Prostate gland (tissue), 2 donors: ENCODE measurements around the gene SLCO4A1.

Source experiments
- POLR2A ChIP-seq: fragments of 450-650 bp; IDR thresholded peaks from one replicate; pipeline ENCODE4 v1.6.1; 2016; ENCODE audit warnings: antibody characterized with exemption, mild to moderate bottlenecking
- TF ChIP-seq, protein P1 (sequence below), 4 experiments: fragments of 200-600 bp in 2 of 4; fragments of 450-650 bp in 2 of 4; sonication (generic) in 2 of 4; IDR thresholded peaks; 1 replicate in 3 of 4; 2 replicates in 1 of 4; pipeline ENCODE4 v1.5.1; 2016 to 2019; ENCODE audit warnings: antibody characterized with exemption in 4 of 4, mild to moderate bottlenecking in 2 of 4, moderate library complexity in 2 of 4

- TF ChIP-seq, protein P1, sequence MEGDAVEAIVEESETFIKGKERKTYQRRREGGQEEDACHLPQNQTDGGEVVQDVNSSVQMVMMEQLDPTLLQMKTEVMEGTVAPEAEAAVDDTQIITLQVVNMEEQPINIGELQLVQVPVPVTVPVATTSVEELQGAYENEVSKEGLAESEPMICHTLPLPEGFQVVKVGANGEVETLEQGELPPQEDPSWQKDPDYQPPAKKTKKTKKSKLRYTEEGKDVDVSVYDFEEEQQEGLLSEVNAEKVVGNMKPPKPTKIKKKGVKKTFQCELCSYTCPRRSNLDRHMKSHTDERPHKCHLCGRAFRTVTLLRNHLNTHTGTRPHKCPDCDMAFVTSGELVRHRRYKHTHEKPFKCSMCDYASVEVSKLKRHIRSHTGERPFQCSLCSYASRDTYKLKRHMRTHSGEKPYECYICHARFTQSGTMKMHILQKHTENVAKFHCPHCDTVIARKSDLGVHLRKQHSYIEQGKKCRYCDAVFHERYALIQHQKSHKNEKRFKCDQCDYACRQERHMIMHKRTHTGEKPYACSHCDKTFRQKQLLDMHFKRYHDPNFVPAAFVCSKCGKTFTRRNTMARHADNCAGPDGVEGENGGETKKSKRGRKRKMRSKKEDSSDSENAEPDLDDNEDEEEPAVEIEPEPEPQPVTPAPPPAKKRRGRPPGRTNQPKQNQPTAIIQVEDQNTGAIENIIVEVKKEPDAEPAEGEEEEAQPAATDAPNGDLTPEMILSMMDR (IDR thresholded peaks at IDR 0.05): no peak
- TF ChIP-seq POLR2A: no peak
These were observed 71.7 kb downstream of the SLCO4A1 start for GRCh38 chr20:62714006-62714405.
